GM21619 (cell line): ENCODE data around the gene ST6GALNAC2.
"Not testable (repeated sequence)": the region's sequence is repeated elsewhere in the genome, so short reads cannot be mapped to it uniquely, and the experiment has no call there.

ENCODE experiments used
- ATAC-seq: cut with Tn5 transposase; IDR thresholded peaks from one replicate; pipeline ENCODE4 v1.9.1; 2021; ENCODE audit not compliant: unreplicated experiment

Gene ST6GALNAC2

GRCh38 chr17:76540381-76541300 is 45.0 kb downstream of the ST6GALNAC2 start:
- no peak for ATAC-seq

- ATAC-seq: no peak
These were observed 45.9 kb downstream of the ST6GALNAC2 start, which contains the start of gene PRCD for GRCh38 chr17:76539631-76540271. PRCD (plus strand) TSS chr17:76540044; CDS start chr17:76540142, 98 bp downstream.

GRCh38 chr17:76538941-76539570 is 46.6 kb downstream of the ST6GALNAC2 start:
- ATAC-seq: no peak

- ATAC-seq: no peak
These were observed 47.3 kb downstream of the ST6GALNAC2 start for GRCh38 chr17:76538281-76538931.

GRCh38 chr17:76537578-76538280 is 47.9 kb downstream of the ST6GALNAC2 start, which contains the start of gene CYGB:
CYGB (minus strand) TSS chr17:76537709; CDS start chr17:76537542, 167 bp downstream.
- ATAC-seq: no peak

- ATAC-seq: no peak
These were observed 48.4 kb downstream of the ST6GALNAC2 start for GRCh38 chr17:76537288-76537577.

GRCh38 chr17:76536511-76537287 is 49.0 kb downstream of the ST6GALNAC2 start:
- no peak for ATAC-seq

GRCh38 chr17:76535788-76536510 is 49.7 kb downstream of the ST6GALNAC2 start:
- ATAC-seq: no peak

- no peak for ATAC-seq
These were observed 50.6 kb downstream of the ST6GALNAC2 start for GRCh38 chr17:76534831-76535732.

- ATAC-seq: not testable (repeated sequence)
These were observed 51.9 kb downstream of the ST6GALNAC2 start for GRCh38 chr17:76533640-76534359.

- no peak for ATAC-seq
These were observed 53.5 kb downstream of the ST6GALNAC2 start for GRCh38 chr17:76532072-76532651.

- ATAC-seq: no peak
These were observed 54.1 kb downstream of the ST6GALNAC2 start for GRCh38 chr17:76531486-76532038.

- ATAC-seq: no peak
These were observed 54.7 kb downstream of the ST6GALNAC2 start for GRCh38 chr17:76530811-76531485.

GRCh38 chr17:76530095-76530723 is 55.5 kb downstream of the ST6GALNAC2 start:
- ATAC-seq: no peak

GRCh38 chr17:76529224-76530094 is 56.2 kb downstream of the ST6GALNAC2 start:
- ATAC-seq: no peak
